K562 (cell line): ENCODE results near the gene SOCS4. TPM values are rescaled to one million over a fixed set of nuclear protein-coding genes. Genes with fewer than 3 reads are reported as not detected.

Source experiments
- C11orf30 ChIP-seq: fragments of 450-650 bp; IDR thresholded peaks from 2 replicates; pipeline ENCODE4 v1.6.1; 2016; ENCODE audit warnings: low read depth, mild to moderate bottlenecking
- CHD2 ChIP-seq: IDR thresholded peaks from 2 replicates; pipeline ENCODE4 v1.6.1; 2011; ENCODE audit warnings: low read depth, low read length
- COPS2 ChIP-seq: fragments of 450-650 bp; conservative IDR thresholded peaks from 2 replicates; pipeline ENCODE4 v1.6.1; 2016; ENCODE audit warnings: mild to moderate bottlenecking, moderate library complexity
- CREB1 ChIP-seq, 2 experiments: sonication (generic) in 1 of 2; formaldehyde crosslinking in 1 of 2; IDR thresholded peaks; 2 replicates each; pipeline versions ENCODE4 v1.6.1 to v1.8.0; 2012 to 2022; ENCODE audit warnings: inconsistent platforms in 1 of 2, mild to moderate bottlenecking in 1 of 2, missing genetic modification reagents in 1 of 2, moderate library complexity in 1 of 2
- CTCF ChIP-seq, 3 experiments: IDR thresholded peaks in 2 of 3; conservative IDR thresholded peaks in 1 of 3; 2 replicates each; pipeline ENCODE4 v1.5.1; 2011 to 2012; ENCODE audit warnings: low read length in 3 of 3, mild to moderate bottlenecking in 3 of 3, control low read depth in 2 of 3, improper control_type of control experiment in 1 of 3, inconsistent platforms in 1 of 3, low read depth in 1 of 3, mixed read lengths in 1 of 3, moderate library complexity in 1 of 3; ENCODE audit not compliant: insufficient read depth in 2 of 3
- E2F8 ChIP-seq: fragments of 450-650 bp; IDR thresholded peaks from 2 replicates; pipeline ENCODE4 v1.7.1; 2018; ENCODE audit warnings: mild to moderate bottlenecking, low read depth; ENCODE audit not compliant: partially characterized antibody
- ETS2 ChIP-seq: IDR thresholded peaks from 2 replicates; pipeline ENCODE4 v1.6.1; 2016; ENCODE audit warnings: borderline replicate concordance, missing genetic modification characterization, mild to moderate bottlenecking, moderate library complexity, missing compliant biosample characterization; ENCODE audit not compliant: poor library complexity, severe bottlenecking
- FOSL1 ChIP-seq: fragments of 200-800 bp; sonication (Bioruptor generic); conservative IDR thresholded peaks from 2 replicates; pipeline ENCODE4 v1.6.1; 2016; ENCODE audit warnings: missing genetic modification characterization, missing compliant biosample characterization
- FOXJ3 ChIP-seq: sonication (generic); formaldehyde crosslinking; IDR thresholded peaks from 2 replicates; pipeline ENCODE4 v1.4.0; 2020; ENCODE audit warnings: mild to moderate bottlenecking, missing genetic modification reagents
- FOXK1 ChIP-seq: sonication (generic); formaldehyde crosslinking; IDR thresholded peaks from 2 replicates; pipeline ENCODE4 v1.8.0; 2022; ENCODE audit warnings: missing genetic modification reagents, mild to moderate bottlenecking, borderline replicate concordance
- ILF3 ChIP-seq: fragments of 450-650 bp; IDR thresholded peaks from 2 replicates; pipeline ENCODE4 v1.6.1; 2018; ENCODE audit warnings: antibody characterized with exemption, mild to moderate bottlenecking, moderate library complexity, borderline replicate concordance
- KAT2B ChIP-seq: IDR thresholded peaks from one replicate; pipeline ENCODE4 v1.6.1; 2012; ENCODE audit warnings: low read depth, mild to moderate bottlenecking, control low read depth, inconsistent platforms, low read length, moderate library complexity
- MEIS2 ChIP-seq: fragments of 450-650 bp; IDR thresholded peaks from 2 replicates; pipeline ENCODE4 v1.6.1; 2014; ENCODE audit warnings: mild to moderate bottlenecking; ENCODE audit not compliant: partially characterized antibody
- MNT ChIP-seq, 2 experiments: fragments of 450-650 bp; conservative IDR thresholded peaks; 2 replicates each; pipeline ENCODE4 v1.6.1; 2017; ENCODE audit warnings: mild to moderate bottlenecking in 2 of 2, moderate library complexity in 2 of 2
- PHF21A ChIP-seq: fragments of 450-650 bp; IDR thresholded peaks from 2 replicates; pipeline ENCODE4 v1.6.1; 2017; ENCODE audit warnings: low read depth, borderline replicate concordance
- PHTF2 ChIP-seq: fragments of 250-450 bp; sonication (Bioruptor Pico); IDR thresholded peaks from 2 replicates; pipeline ENCODE4 v1.5.0; 2021; ENCODE audit warnings: mild to moderate bottlenecking
- PTRF ChIP-seq: fragments of 450-650 bp; IDR thresholded peaks from 2 replicates; pipeline ENCODE4 v1.6.1; 2016; ENCODE audit warnings: mild to moderate bottlenecking, missing genetic modification characterization, missing compliant biosample characterization
- PURB ChIP-seq: sonication (generic); formaldehyde crosslinking; IDR thresholded peaks from 2 replicates; pipeline ENCODE4 v1.9.0; 2021; ENCODE audit warnings: low read depth, mild to moderate bottlenecking, missing genetic modification reagents
- RAD51 ChIP-seq: fragments of 450-650 bp; IDR thresholded peaks from 2 replicates; pipeline ENCODE4 v1.7.1; 2016; ENCODE audit warnings: low read depth, mild to moderate bottlenecking, borderline replicate concordance
- TCFL5 ChIP-seq: fragments of 250-450 bp; sonication (Bioruptor Pico); conservative IDR thresholded peaks from 2 replicates; pipeline ENCODE4 v1.6.1; 2021; ENCODE audit warnings: mild to moderate bottlenecking, moderate library complexity, matching md5 sums
- TSC22D4 ChIP-seq: fragments of 450-650 bp; IDR thresholded peaks from 2 replicates; pipeline ENCODE4 v1.6.1; 2016; ENCODE audit warnings: missing genetic modification characterization, missing biosample characterization, control low read depth
- ZNF444 ChIP-seq: fragments of 250-450 bp; sonication (Bioruptor Pico); IDR thresholded peaks from 2 replicates; pipeline ENCODE4 v1.4.0; 2020; ENCODE audit warnings: mild to moderate bottlenecking, moderate library complexity
- polyA plus RNA-seq, 8 experiments: library from polyadenylated mRNA; depleted of rRNA in 4 of 8; stranded (reverse) in 5 of 8; unstranded in 3 of 8; fragments of >200 nt; fragmentation: Nextera tagmentation in 2 of 8; fragmentation: Illumina TruSeq in 1 of 8; extraction: Ambion mirVana in 2 of 8; extraction: Trizol in 1 of 8; gene quantifications; 2 replicates each; pipeline versions ENCODE4 v1.2.1 to v1.2.3, GENCODE V29; 2011 to 2014; ENCODE audit warnings: inconsistent platforms in 1 of 8, missing spikeins in 1 of 8
- total RNA-seq, 7 experiments: library from RNA; depleted of rRNA in 6 of 7; stranded (reverse); fragments of >200 nt in 6 of 7; fragmentation: Illumina TruSeq in 2 of 7; extraction: Trizol in 2 of 7; gene quantifications; 2 replicates each; pipeline versions ENCODE4 v1.2.1 to v1.2.3, GENCODE V29; 2011 to 2021; ENCODE audit warnings: low replicate concordance in 1 of 7

The SOCS4 gene
- total and polyA plus RNA-seq, 9 of the 15 experiments (the other 6 are each of a cell fraction or from before 2014, with no cell fraction given), result 2.6 to 12.7 (median 9.7) TPM

GRCh38 chr14:55051423-55052268, 24.6 kb downstream of the SOCS4 start, which contains the start of gene MAPK1IP1L (continued):
- TF ChIP-seq MNT (conservative IDR thresholded peaks at IDR 0.05) (peak; percentile 52 to 81; a peak in 3 of 4 replicates), PHF21A (no peak), E2F8 (no peak), ETS2 (no peak), KAT2B (no peak), C11orf30 (peak; percentile 45), ILF3 (0 out of 2 replicates have a peak, but pooled peaks have one; percentile 28), TCFL5 (no peak), CREB1 (IDR thresholded peaks at IDR 0.05) (peak; percentile 94), CREB1 (CRISPR knock-in tag; IDR thresholded peaks at IDR 0.05) (peak; percentile 89), FOXJ3 (no peak), COPS2 (no peak), ZNF444 (CRISPR knock-in tag) (no peak), RAD51 (no peak), FOSL1 (tag) (no peak), CTCF (IDR thresholded peaks at IDR 0.05 in 2 of 3, conservative IDR thresholded peaks at IDR 0.05 in 1 of 3; ENCODE audit: insufficient read depth in 2 of 3, low read depth in 1 of 3, low read length in 3 of 3) (peak; percentile 93 to 98 (median 98)), MEIS2 (no peak), CHD2 (peak; percentile 75; the same call in 1 of the 2 replicates), TSC22D4 (no peak), PURB (CRISPR knock-in tag) (no peak), FOXK1 (peak; percentile 41; the same call in 1 of the 2 replicates), PTRF (no peak), PHTF2 (no peak)
